Measurements from ENCODE around the gene PDE6G. TPM values are rescaled to one million over a fixed set of nuclear protein-coding genes. Genes with fewer than 3 reads are reported as not detected.
"Not testable (repeated sequence)": the region's sequence is repeated elsewhere in the genome, so short reads cannot be mapped to it uniquely, and the experiment has no call there.

PDE6G gene
- total RNA-seq, 1 donor from 2014 or later = 4.8 TPM

DNA sequence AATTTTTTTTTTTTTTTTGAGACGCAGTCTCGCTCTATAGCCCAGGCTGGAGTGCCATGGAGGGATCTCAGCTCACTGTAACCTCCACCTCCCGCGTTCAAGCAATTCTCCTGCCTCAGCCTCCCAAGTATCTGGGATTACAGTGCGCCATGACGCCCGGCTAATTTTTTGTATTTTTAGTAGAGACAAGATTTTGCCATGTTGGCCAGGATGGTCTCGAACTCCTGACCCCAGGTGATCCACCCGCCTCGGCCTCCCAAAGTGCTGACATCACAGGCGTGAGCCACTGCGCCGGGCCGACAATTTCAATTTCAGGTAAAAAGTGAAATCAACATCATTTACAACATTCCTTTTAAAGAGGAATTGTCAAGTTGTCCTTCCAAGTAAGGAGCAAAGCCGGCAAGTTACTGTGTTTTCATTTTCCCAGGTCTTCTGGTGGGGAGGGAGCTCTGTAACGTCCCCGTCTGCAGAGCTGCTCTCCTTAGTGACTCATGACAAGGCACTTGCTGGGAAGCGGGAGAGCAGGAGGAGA lies 20.3 kb downstream of the PDE6G start:
- DNase-seq (ENCODE audit: low read depth in 2 of 2) = no peak

DNA sequence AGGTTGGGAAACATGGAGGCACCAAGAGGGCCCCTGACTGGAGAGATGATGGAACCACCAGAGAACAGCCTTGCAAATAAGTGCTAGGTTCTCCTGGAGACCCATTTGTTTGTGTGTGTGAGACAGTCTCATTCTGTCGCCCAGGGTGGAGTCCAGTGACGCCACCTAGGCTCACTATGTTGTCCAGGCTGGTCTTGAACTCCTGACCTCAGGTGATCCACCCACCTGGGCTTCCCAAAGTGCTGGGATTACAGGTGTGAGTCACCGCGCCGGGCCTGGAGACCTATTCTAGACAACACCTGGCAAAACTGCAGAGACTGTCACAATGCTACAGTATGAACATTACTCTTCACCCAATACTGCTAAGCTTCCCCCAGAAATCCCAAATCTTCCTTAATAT lies 20.9 kb downstream of the PDE6G start:
- no peak for DNase-seq (ENCODE audit: low read depth in 2 of 2)

DNA sequence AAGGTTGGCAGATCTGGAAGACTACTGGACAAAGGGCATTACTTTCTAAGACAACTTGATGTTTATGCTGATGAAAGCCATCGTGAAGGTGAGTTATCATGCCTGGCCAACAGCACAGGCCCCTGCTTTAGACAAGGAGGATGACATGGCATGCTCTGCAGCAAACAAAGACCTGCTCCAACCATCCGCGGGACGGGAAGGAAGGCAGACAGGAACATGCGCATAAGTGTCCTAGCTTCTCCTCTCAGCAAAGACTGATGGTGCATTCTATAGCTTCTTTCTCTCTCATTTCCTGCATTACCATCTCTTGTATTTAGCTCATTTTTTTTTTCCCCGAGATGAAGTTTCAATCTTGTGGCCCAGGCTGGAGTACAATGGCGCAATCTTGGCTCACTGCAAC lies 24.9 kb downstream of the PDE6G start:
- DNase-seq (ENCODE audit: low read depth in 2 of 2) = no peak

DNA sequence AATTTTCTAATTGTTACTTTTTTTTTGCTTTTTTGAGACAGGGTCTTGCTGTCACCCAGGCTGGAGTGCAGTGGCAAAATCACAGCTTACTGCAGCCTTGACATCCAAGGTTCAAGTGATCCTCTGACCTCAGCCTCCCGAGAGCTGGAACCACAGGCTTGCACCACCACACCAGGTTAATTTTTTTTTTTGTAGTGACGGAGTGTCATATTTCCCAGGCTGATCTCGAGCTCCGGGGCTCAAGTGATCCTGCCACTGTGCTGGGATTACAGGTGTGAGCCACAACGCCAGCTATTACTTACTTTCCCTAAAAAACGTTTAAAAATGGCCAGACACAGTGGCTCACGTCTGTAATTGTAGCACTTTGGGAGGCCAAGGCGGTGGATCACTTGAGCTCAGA lies 26.1 kb downstream of the PDE6G start:
- no peak for DNase-seq (ENCODE audit: low read depth in 2 of 2)

DNA sequence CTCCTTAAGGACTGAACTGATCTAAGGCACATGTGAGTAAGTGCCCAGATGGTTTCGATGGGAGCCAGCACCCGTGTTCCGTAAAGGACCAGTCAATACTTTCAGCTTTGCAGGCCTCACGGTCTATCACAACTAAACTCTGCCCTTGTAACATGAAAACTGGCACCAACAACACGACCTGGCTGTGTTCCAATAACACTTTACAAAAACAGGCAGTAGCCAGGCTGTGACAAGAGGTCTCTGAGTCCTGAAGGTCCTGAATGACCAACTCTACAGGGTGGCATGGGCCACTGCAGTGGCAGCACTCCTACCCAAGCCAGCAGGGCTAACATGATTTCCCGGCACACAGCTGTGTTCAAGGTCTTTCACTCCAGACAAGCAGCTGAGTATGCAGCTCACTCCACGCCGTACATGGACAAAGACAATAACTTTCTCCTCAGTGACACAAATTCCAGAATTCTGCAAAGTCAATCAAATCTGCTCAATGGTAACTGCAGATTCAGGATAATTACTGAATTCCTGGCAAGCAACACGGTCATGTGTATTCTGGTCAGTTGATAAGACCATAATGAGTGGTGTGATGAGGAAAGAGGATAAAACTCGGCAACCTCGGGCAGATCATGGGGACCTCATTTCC lies 34.7 kb downstream of the PDE6G start:
- DNase-seq (ENCODE audit: low read depth in 2 of 2) = peak in 1 of 2 donors; percentile 60

DNA sequence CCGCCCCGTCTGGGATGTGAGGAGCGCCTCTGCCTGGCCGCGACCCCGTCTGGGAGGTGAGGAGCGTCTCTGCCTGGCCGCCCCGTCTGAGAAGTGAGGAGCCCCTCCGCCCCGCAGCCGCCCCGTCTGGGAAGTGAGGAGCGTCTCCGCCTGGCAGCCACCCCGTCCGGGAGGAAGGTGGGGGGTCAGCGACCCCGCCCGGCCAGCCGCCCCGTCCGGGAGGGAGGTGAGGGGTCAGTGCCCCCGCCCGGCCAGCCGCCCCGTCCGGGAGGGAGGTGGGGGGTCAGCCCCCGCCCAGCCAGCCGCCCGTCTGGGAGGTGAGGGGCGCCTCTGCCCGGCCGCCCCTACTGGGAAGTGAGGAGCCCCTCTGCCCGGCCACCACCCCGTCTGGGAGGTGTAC lies 38.0 kb downstream of the PDE6G start:
- DNase-seq (ENCODE audit: low read depth in 2 of 2) = not testable (repeated sequence)

DNA sequence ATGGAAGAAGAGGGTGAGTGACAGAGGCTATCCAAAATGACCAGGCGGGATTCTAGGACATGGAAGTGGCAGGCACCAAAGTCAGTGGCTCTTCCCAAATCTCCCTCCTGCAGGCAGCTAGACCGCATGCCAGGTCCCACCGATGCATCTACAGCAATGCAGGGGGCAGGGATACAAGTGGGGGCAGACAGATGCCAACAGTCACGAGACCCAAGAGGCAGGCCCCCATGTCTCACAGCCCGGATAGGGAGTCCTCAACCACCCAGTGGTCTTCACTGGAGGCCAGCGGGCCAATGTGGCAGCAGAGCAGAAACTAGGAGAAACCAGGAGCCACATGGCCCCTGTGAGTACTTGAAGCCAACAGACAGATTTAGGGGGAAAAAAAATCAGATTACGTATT lies 39.5 kb downstream of the PDE6G start:
- DNase-seq (ENCODE audit: low read depth in 2 of 2) = no peak

DNA sequence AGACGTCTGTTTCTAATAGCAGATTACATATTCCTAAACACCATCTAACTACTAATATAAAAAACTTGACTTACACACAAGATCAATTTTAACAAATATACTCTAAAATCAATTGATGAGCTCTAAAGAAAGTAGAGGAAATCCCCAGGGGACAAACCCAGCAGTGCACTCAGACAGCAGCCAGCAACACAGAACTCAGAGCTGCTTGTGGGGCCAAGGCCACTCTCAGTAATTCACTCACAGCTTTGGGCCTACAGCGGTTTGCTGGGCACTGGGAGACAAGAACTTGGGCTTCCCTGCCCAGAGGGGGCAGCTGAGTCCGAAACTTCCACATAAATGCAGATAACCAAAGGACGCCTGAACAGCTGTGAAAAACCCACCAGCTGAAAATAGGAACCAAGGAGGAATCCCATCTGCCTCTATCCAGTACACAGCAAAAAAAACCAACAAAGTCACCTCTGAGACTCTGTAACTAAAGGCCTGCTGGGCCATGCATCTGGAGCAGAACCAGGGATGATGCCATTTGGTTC lies 40.9 kb downstream of the PDE6G start:
- DNase-seq (ENCODE audit: low read depth in 2 of 2) = no peak

DNA sequence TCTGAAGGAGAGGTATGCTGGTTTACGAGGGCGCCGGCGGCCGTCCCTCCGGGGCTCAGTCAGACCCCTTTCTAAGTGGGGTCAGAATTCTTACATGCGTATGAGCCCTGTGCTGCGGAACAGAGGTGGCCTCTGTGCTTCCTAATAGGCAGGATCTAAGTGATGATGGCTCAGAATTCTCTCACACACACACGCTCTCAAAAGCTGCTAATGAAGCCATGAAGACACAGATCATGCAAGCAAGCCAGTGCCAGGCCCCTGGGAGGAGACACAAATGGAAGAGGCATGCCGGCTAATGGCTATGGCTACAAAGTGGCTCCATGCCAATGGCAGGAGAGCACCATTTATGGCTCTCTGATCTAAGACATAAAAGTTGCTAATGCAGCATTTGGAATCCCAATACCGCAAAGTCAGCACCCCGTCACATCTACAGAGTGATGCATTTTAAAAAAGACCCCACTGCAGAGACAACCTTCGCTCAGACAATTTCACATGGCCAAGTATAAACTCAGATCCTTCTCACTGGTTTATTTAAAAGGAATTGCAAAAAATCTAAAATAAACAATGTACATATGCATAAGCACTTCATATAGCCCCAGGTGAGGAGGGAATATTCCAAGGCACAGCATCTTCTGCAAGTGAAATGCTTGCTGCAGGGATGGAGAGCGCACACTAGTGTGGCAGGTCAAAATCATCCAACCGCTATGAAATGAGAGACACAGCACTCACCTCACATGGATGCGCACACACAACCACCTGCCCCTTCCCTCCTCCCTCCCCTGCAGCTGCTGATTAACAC lies 44.0 kb downstream of the PDE6G start:
- no peak for DNase-seq (ENCODE audit: low read depth in 2 of 2)

DNA sequence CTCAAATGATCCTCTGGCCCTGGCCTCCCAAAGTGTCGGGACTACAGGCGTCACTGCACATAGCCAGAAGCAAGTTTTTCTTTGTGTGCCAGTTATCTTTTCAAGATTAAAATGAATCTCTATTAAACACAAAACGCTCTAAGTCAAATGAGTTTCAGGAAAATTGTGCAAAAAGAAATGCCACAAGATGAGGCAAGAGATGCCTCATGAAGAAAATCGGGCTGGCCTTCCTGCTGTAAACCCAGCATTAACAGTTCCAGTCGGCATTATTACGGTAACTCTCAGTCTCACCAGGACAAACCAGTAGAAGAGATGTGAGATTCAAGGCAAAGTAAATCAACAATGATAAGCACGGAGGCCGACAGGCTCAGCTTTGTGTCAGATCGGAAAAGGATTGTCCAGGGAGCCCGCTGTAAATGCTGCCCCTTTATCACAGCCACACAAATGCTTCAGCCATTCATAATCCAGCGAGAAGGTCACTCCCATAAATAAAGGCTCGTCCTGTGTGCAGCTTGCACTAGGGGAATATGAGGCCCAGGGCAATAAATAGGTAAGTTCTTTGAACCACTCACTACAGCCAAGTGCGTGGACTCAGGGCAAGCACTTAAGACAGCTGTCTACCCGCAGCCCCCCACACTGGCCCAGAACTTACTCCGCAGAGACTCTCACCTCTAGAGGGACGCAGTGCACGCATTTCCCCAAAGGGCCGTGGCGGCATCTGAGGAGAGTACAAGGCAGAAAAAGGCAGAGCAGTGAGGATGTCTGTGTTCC lies 46.6 kb downstream of the PDE6G start:
- DNase-seq (ENCODE audit: low read depth in 2 of 2) = no peak

DNA sequence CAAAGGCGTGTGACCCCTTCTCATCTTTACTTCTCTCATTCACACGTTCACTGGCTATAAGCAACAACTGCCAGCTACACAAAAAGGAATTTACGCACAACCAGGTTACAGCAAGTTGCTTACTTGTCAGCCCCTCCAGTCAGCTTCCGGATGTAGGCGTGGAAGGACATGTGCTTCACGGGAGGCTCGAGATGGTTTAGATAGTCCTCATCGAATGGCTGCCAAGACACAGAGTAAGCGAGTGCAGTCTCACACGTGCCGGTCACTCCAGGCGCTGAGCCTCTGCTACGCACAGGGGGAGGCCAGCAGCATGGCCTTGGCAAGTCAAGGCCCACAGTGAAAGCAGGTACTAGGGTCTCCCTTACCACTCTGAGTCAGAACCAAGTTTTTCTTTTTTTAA lies 47.7 kb downstream of the PDE6G start:
- no peak for DNase-seq (ENCODE audit: low read depth in 2 of 2)

DNA sequence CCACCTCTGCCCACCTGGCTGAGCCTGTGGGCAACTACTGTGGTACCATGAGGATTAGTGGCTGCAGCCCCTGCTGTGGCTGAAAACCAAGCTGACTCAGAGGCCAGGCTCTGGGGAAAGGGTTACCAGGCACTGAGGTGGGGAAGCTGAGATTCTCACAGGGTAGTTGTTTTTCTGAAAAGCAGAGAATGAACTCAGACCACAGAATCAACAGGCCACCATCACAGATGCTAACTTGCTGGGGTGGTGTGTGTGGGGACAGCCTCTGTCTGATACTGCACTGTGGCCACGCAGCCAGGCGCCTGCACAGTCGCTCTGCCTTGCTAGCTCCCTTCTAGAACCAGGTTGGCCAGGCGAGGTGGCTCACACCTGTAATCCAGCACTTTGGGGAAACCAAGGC lies 48.3 kb downstream of the PDE6G start:
- DNase-seq (ENCODE audit: low read depth in 2 of 2) = no peak

DNA sequence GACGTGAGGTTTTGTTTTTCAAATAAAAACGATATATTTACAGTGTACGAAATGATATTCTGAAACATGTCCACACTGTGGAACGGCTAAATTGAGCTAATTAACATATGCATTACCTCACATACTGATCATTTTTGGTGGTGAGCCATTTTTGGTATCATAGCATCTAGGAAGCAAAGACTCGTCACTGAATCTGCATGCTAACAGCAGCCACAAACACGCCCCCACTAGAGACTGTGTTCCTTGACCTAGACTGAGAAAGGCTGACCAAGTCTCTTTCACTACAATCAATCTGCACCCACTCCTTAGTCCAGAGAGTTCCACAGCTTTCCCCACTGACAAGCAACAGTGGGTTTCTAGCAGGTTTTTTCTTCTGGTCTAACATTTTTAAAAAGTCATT lies 48.9 kb downstream of the PDE6G start:
- DNase-seq (ENCODE audit: low read depth in 2 of 2) = no peak

DNA sequence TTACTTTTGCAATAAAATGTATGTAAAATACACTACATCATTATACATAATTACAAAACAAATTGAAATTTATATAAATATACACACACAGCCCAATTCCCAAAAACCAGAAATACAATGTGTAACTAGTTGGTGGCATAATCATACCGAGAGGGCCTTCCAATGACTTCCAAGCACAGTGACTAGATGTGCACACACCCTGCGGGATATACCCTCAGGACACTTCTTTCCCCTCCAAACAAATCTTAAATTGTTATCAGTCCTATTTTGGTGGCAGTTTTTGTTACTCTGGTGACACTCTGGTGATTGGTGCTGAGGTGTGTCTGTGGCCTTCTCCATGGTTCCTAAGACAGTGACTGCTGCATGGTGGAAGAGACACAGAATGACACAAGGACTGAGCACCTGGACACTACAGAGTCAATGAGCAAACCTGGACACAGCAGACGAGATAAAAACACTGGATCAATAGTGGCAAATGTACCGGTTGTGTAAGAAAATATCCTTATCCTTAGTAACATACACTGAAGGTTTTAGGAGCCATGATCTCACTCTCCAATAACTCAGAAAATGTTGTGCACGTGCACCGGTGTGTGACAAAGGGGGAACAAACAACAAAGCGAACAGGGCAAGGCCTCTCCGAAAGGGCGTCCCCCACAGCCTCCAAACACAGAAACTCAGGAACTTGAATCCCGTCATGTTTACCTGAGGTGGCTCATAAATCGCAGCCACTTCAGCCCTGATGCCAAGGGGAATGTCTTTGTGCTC lies 52.3 kb downstream of the PDE6G start:
- no peak for DNase-seq (ENCODE audit: low read depth in 2 of 2)

DNA sequence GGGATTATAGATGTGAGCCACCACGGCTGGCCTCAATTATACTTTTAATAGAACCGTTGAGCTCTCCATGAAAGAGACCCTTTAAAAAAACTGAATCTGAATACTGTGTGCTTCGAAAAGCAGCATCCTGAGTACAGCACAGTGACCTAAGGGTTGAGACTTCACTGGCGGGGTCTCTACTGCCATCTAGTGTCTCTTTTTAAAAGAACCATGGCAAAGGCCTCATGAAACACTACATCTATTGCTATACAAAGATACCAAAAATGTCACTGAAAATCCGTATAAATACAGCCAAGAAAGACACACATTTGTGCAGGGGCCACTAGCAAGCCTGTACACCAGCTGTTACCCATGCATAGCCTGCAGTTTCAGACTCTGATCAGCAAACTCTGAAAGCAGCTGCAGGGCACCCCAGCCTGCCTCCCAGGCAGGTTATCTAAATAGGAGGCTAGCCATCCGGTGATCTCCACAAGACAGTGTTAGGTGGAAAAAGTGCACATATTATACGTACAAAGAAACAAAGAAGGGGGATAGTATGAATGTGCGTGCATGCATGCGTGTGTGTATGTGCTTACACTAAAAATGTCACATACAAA lies 54.7 kb downstream of the PDE6G start:
- DNase-seq (ENCODE audit: low read depth in 2 of 2) = peak; percentile 81

Other genes starting within 250 kb of the PDE6G start
- gene ACTG1, start 143.7 kb downstream of the PDE6G start, total RNA-seq = 3,444 and 5,949 TPM in 2 replicates
- gene FSCN2, start 128.2 kb downstream of the PDE6G start, total RNA-seq = 0.20 and 0.44 TPM in 2 replicates
- 10.0 and 13.9 TPM in 2 replicates for gene FAAP100, start 104.2 kb downstream of the PDE6G start, total RNA-seq
- 51.2 and 61.5 TPM in 2 replicates for gene NPLOC4, start 19.4 kb downstream of the PDE6G start, total RNA-seq
- gene TSPAN10, start 19.3 kb downstream of the PDE6G start, total RNA-seq = 0.22 and 0.99 TPM in 2 replicates
- 21.4 and 30.4 TPM in 2 replicates for gene OXLD1, start 10.1 kb upstream of the PDE6G start, total RNA-seq
- 5.7 and 6.9 TPM in 2 replicates for gene CCDC137, start 10.2 kb upstream of the PDE6G start, total RNA-seq
- gene ARL16, start 27.3 kb upstream of the PDE6G start, total RNA-seq = 28.6 and 29.4 TPM in 2 replicates
- gene HGS, start 27.5 kb upstream of the PDE6G start, total RNA-seq = 43.2 and 45.2 TPM in 2 replicates
- gene MRPL12, start 46.8 kb upstream of the PDE6G start, total RNA-seq = 7.8 and 8.7 TPM in 2 replicates
- gene SLC25A10, start 55.7 kb upstream of the PDE6G start, total RNA-seq = 6.7 and 11.8 TPM in 2 replicates
- not detected in 2 replicates for gene GCGR, start 147.6 kb upstream of the PDE6G start, total RNA-seq
- 93.7 and 178 TPM in 2 replicates for gene MCRIP1, start 176.7 kb upstream of the PDE6G start, total RNA-seq
- not detected in 2 replicates for gene PPP1R27, start 178.5 kb upstream of the PDE6G start, total RNA-seq
- gene P4HB, start 204.0 kb upstream of the PDE6G start, total RNA-seq = 504 and 688 TPM in 2 replicates
- 91.7 and 92.9 TPM in 2 replicates for gene ARHGDIA, start 214.8 kb upstream of the PDE6G start, total RNA-seq
- 107 and 136 TPM in 2 replicates for gene ALYREF, start 235.0 kb upstream of the PDE6G start, total RNA-seq
- 102 and 112 TPM in 2 replicates for gene ANAPC11, start 235.2 kb upstream of the PDE6G start, total RNA-seq
- gene NPB, start 245.7 kb upstream of the PDE6G start, total RNA-seq = under 0.01 TPM in 1 of 2 replicates, not detected in the other

Data from lung microvascular endothelial cell (primary cell).